Fibroblast of villous mesenchyme (primary cell): ENCODE measurements around the gene MAP3K13. TPM values are rescaled to one million over a fixed set of nuclear protein-coding genes. Genes with fewer than 3 reads are reported as not detected.

Source experiments
- DNase-seq: peaks from one replicate; pipeline ENCODE4 v3.0.0-alpha.2; 2010; ENCODE audit warnings: low read depth
- H3K4me3 ChIP-seq: 2 replicates; pipeline ENCODE4 v1.5.1; 2011; ENCODE audit warnings: low read depth, mild to moderate bottlenecking, low read length
- CTCF ChIP-seq: IDR thresholded peaks from 2 replicates; pipeline ENCODE4 v1.5.1; 2012; ENCODE audit warnings: low read depth, mild to moderate bottlenecking, low read length; ENCODE audit not compliant: insufficient read depth
- total RNA-seq: library from RNA; depleted of rRNA; stranded (reverse); fragments of >200 nt; gene quantifications from 2 replicates; pipeline ENCODE4 v1.2.3, GENCODE V29; 2012

Gene MAP3K13
- total RNA-seq, 1 donor, result 22.9 TPM

GRCh38 chr3:185330644-185331043, 32.3 kb upstream of the MAP3K13 start:
- DNase-seq, result no peak
- H3K4me3 ChIP-seq, result no peak overlapping the region
- TF ChIP-seq CTCF, result no peak

GRCh38 chr3:185332026-185332735, 30.8 kb upstream of the MAP3K13 start:
- DNase-seq, result peak; percentile 73
- no peak overlapping the region for H3K4me3 ChIP-seq
- TF ChIP-seq CTCF, result no peak

DNA sequence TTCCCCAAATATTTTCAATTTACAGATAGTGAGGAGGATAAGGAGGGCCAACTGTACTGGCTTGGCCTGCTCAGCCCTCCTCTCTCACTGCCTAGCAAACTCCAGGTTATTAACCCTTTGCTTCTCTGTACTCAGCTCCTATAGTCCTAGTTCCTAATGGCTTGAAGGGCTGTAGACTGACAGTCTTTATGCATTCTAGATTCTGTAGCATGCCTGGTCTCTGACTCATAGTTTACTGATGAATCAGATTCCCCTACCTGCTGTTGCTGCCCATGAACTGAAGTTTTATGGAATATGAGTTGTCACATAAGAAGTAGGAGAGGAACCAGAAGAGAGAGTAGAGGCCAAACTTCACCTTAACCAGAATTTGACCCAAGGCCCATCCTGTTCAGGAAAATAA, 27.1 kb upstream of the MAP3K13 start:
- DNase-seq, result peak; percentile 18
- TF ChIP-seq CTCF, result no peak
- no peak overlapping the region for H3K4me3 ChIP-seq

DNA sequence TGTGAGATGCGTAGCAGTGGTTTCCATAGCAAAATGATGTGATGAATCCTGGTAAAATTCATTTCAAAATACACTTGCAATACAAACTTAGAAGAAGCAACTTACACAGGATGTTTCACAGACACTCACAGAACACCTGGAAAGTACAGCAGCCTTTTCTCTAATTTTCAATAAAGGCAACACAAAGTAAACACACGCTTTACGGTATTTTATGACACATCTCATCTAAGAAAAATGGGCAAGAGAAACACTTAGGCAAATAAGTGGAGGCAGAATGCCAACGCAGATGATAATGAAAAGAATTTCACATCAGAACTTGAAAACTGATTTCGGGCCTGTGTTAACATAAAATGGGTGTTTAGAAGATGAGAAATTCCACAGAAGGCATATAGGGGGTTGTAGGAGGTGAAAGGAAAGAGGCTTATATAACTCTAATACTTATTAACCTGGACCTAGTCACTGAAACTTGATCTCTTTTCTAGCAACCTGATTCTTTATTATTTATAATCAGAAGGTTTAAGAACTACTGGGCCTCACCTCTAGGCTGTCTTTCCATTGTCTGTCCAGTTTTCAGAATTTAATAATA, 25.6 kb upstream of the MAP3K13 start:
- TF ChIP-seq CTCF, result no peak
- no peak for DNase-seq
- H3K4me3 ChIP-seq, result no peak overlapping the region

DNA sequence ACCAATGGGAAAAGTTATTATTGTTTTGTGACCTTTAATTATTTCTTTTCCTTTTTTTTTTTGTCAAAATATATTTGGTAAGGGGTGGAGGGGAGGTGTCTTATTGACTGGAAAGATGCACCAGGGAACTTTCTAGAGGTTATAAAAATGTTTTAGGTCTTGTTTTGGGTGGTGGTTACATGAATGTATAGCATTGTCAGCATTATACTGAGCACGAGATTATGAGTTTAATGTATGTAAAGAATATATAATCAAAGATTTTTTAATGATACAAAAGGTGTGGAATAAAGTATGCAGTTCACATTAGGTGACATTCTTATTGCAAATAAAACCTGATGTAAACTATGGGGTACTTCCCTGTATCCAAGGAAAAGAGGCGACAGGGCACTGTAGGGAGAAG, 23.0 kb upstream of the MAP3K13 start:
- H3K4me3 ChIP-seq, result no peak overlapping the region
- no peak for DNase-seq
- no peak for TF ChIP-seq CTCF

DNA sequence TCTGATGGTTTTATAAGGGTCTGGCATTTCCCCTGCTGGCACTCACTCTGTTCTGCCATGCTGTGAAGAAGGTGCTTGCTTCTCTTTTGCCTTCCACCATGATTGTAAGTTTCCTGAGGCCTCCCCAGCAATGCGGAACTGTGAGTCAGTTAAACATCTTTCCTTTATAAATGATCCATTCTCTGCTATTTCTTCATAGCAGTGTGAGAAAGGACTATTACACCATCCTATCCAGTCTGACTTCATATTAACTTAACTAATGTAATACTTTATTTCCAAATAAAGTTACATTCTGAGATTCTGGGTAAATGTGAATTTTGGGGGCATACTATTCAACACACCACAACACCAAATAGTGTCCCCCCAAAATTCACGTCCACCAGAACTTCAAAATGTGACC, 22.2 kb upstream of the MAP3K13 start:
- TF ChIP-seq CTCF, result no peak
- H3K4me3 ChIP-seq, result no peak overlapping the region
- DNase-seq, result no peak
